Endodermal cell (in vitro differentiated cells): Measurements from ENCODE around the gene SLC24A4. TPM values are rescaled to one million over a fixed set of nuclear protein-coding genes. Genes with fewer than 3 reads are reported as not detected.

ENCODE experiments used
- DNase-seq: peaks from one replicate; pipeline ENCODE4 v3.0.0-alpha.2; 2017
- H3K27ac ChIP-seq: 2 replicates; pipeline ENCODE4 v1.5.1; 2013; ENCODE audit warnings: mild to moderate bottlenecking, low read depth, low read length, moderate library complexity
- H3K27me3 ChIP-seq: 2 replicates; pipeline ENCODE4 v1.6.1; 2013; ENCODE audit warnings: mild to moderate bottlenecking, low read length, moderate library complexity; ENCODE audit not compliant: insufficient read depth, control insufficient read depth, poor library complexity, severe bottlenecking
- H3K36me3 ChIP-seq: 2 replicates; pipeline ENCODE4 v1.7.0; 2013; ENCODE audit warnings: mild to moderate bottlenecking, low read length, moderate library complexity; ENCODE audit not compliant: control insufficient read depth, insufficient read depth
- H3K4me1 ChIP-seq: one replicate; pipeline ENCODE4 v1.7.0; 2013; ENCODE audit warnings: low read length; ENCODE audit not compliant: control insufficient read depth, insufficient read depth
- H3K4me3 ChIP-seq: 2 replicates; pipeline ENCODE4 v1.5.1; 2013; ENCODE audit warnings: mild to moderate bottlenecking, low read length, moderate library complexity
- H3K9ac ChIP-seq: 2 replicates; pipeline ENCODE4 v1.6.1; 2013; ENCODE audit warnings: mild to moderate bottlenecking, low read length, moderate library complexity; ENCODE audit not compliant: poor library complexity, severe bottlenecking; ENCODE audit errors: extremely low read depth
- H3K9me3 ChIP-seq: 2 replicates; pipeline ENCODE4 v1.6.1; 2013; ENCODE audit warnings: mild to moderate bottlenecking, low read length, moderate library complexity; ENCODE audit not compliant: control insufficient read depth
- H3K27ac Mint-ChIP-seq: 2 replicates; pipeline ENCODE4 v1.8.0; 2020; ENCODE audit warnings: mixed read lengths
- H3K27me3 Mint-ChIP-seq: 2 replicates; pipeline ENCODE4 v1.8.0; 2021; ENCODE audit warnings: mild to moderate bottlenecking, mixed read lengths; ENCODE audit not compliant: insufficient read depth
- H3K36me3 Mint-ChIP-seq: 2 replicates; pipeline ENCODE4 v1.8.0; 2020; ENCODE audit warnings: low read depth, mixed read lengths
- H3K4me1 Mint-ChIP-seq: 2 replicates; pipeline ENCODE4 v1.8.0; 2020; ENCODE audit warnings: mixed read lengths
- H3K4me3 Mint-ChIP-seq: 2 replicates; pipeline ENCODE4 v1.8.0; 2020; ENCODE audit warnings: mild to moderate bottlenecking, moderate library complexity, mixed read lengths
- H3K9me3 Mint-ChIP-seq: 2 replicates; pipeline ENCODE4 v1.8.0; 2020; ENCODE audit warnings: mild to moderate bottlenecking, mixed read lengths
- WGBS, 2 experiments: methylation state at CpG; one replicate each; pipeline versions ENCODE4 v1.1.5 to v1.1.7; 2013; ENCODE audit warnings: missing lambda C conversion rate in 2 of 2, mixed read lengths in 1 of 2; ENCODE audit not compliant: insufficient coverage in 1 of 2, insufficient read length in 1 of 2; 5-methylcytosine and 5-hydroxymethylcytosine counted together
- total RNA-seq, 2 donors: library from RNA; stranded (reverse); fragmentation: NEBNext Ultra II Directional in 1 of 2; extraction: Animal tissue kit (Norgen Biotek cat#: 25700) in 1 of 2; gene quantifications; 2 replicates in 1 of 2; 3 replicates in 1 of 2; pipeline ENCODE4 v1.2.1, GENCODE V29; 2021
- TF ChIP-seq, protein P1 (sequence below): fragments of 200-600 bp; sonication (generic); conservative IDR thresholded peaks from 2 replicates; pipeline ENCODE4 v1.5.0; 2021; ENCODE audit warnings: antibody characterized with exemption, mild to moderate bottlenecking

The SLC24A4 gene
- total RNA-seq, 2 donors from 2014 or later, result 0.09 to 0.29 TPM

DNA sequence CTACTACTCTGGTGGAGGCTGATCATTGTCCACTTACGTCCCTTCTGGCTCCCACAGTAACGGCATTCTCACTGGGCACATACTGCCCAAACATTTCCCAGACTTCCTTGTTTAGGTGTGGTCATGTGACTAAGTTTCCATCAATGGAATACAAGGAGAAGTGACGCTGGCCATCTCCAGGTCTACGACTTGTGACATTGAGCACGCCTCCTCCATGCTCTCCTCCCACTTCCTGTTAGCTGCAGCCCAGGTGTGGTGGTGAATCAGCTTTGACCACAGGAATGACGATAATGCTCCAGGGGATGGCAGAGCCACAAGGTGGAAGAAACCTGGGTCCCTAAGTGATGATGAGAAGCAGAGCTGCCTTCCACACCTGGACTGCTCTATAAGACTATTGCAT, 6.0 kb upstream of the SLC24A4 start:
- Mint-ChIP-seq H3K9me3 (no peaks in the 10 kb centered on the region), H3K36me3 (no peaks in the 10 kb centered on the region), H3K27ac (no peak overlapping the region), H3K4me1 (no peaks in the 10 kb centered on the region), H3K4me3 (no peak overlapping the region), H3K27me3 (peaks cover 63% of the 10 kb centered on the region)
- WGBS, 2 experiments, result 83 to 88% methylated on average over 1 to 6 of the region's 6 CpGs
- Histone ChIP-seq H3K9ac (no peak overlapping the region), H3K9me3 (no peaks in the 10 kb centered on the region), H3K4me3 (no peak overlapping the region), H3K27ac (no peak overlapping the region), H3K4me1 (no peaks in the 10 kb centered on the region), H3K36me3 (no peaks in the 10 kb centered on the region), H3K27me3 (peaks cover 65% of the 10 kb centered on the region)
- TF ChIP-seq, protein P1, sequence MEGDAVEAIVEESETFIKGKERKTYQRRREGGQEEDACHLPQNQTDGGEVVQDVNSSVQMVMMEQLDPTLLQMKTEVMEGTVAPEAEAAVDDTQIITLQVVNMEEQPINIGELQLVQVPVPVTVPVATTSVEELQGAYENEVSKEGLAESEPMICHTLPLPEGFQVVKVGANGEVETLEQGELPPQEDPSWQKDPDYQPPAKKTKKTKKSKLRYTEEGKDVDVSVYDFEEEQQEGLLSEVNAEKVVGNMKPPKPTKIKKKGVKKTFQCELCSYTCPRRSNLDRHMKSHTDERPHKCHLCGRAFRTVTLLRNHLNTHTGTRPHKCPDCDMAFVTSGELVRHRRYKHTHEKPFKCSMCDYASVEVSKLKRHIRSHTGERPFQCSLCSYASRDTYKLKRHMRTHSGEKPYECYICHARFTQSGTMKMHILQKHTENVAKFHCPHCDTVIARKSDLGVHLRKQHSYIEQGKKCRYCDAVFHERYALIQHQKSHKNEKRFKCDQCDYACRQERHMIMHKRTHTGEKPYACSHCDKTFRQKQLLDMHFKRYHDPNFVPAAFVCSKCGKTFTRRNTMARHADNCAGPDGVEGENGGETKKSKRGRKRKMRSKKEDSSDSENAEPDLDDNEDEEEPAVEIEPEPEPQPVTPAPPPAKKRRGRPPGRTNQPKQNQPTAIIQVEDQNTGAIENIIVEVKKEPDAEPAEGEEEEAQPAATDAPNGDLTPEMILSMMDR, result no peak
- DNase-seq, result peak; percentile 53

DNA sequence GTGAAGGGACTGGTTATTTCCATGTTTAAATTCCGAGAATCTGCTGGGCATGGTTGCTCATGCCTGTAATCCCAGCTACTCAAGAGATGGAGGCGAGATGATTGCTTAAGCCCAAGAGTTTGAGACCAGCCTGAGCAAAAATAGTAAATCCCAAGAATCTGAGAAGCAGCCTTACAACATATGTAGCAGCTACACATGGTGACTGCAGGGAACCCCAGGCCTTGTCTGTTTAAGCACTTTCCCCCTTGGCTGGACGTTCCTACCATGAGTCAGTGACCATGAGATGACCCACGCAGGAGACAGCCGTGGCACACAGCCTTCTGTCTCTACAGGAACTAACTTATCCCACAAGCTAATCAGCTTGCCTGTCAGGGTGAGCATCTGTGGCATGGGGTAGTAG, 5.5 kb upstream of the SLC24A4 start:
- Mint-ChIP-seq H3K27me3 (peaks cover 69% of the 10 kb centered on the region), H3K4me3 (no peak overlapping the region), H3K36me3 (no peaks in the 10 kb centered on the region), H3K27ac (no peak overlapping the region), H3K4me1 (no peaks in the 10 kb centered on the region), H3K9me3 (no peaks in the 10 kb centered on the region)
- Histone ChIP-seq H3K4me1 (no peaks in the 10 kb centered on the region), H3K27me3 (peaks cover 70% of the 10 kb centered on the region), H3K9me3 (no peaks in the 10 kb centered on the region), H3K36me3 (no peaks in the 10 kb centered on the region), H3K27ac (no peak overlapping the region), H3K4me3 (no peak overlapping the region), H3K9ac (no peak overlapping the region)
- WGBS, 2 experiments, result 71 to 82% methylated on average over 3 to 5 of the region's 5 CpGs
- TF ChIP-seq, protein P1, result no peak
- no peak for DNase-seq

DNA sequence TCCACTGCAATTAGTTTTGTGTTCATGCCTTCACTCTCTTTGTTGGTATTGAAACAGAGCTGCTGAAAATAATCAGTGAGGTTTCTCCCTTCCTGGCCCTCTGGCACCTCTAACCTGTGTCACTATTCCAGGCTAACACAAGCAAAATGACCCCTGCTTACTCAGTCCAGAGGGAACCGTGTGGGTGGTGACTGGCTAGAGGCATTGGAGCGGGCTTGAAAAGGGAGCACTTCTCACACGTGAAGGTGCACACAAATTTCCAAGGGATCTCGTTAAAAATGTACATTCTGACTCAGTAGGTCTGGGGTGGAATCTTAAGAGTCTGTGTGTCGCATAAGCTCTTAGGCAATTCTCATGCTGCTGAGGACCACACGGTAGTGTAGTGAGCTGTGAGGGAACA, 1.3 kb upstream of the SLC24A4 start:
- WGBS, 2 experiments, result 68 to 75% methylated on average over 6 of the region's 6 CpGs
- Mint-ChIP-seq H3K36me3 (no peaks in the 10 kb centered on the region), H3K27ac (no peak overlapping the region), H3K4me1 (peaks cover 6% of the 10 kb centered on the region), H3K9me3 (no peaks in the 10 kb centered on the region), H3K4me3 (no peak overlapping the region), H3K27me3 (peaks cover 98% of the 10 kb centered on the region)
- no peak for DNase-seq
- H3K9me3 ChIP-seq, result no peaks in the 10 kb centered on the region
- H3K4me1 ChIP-seq, result no peaks in the 10 kb centered on the region
- no peak overlapping the region for H3K4me3 ChIP-seq
- TF ChIP-seq, protein P1, result no peak
- no peaks in the 10 kb centered on the region for H3K36me3 ChIP-seq
- peaks cover 100% of the 10 kb centered on the region for H3K27me3 ChIP-seq
- no peak overlapping the region for H3K9ac ChIP-seq
- no peak overlapping the region for H3K27ac ChIP-seq
